Calu3 (cell line): ENCODE data around the gene L1CAM. TPM values are rescaled to one million over a fixed set of nuclear protein-coding genes. Genes with fewer than 3 reads are reported as not detected.

Experiments used
- BruUV-seq: library from RNA; stranded (reverse); fragments of 400-500 nt; replicated peaks from 2 replicates; lab custom pipeline; 2021; lab: Mats Ljungman, UMichigan
- CTCF ChIA-PET: fragments of 300-600 bp; sonication (Branson Sonifier 250); formaldehyde crosslinking; loops from one replicate; lab custom pipeline; 2022; ENCODE audit warnings: antibody characterized with exemption; lab: Charles Lee
- DNase-seq: peaks from one replicate; pipeline ENCODE4 v3.0.0; 2022
- H3K27ac Mint-ChIP-seq: one replicate; pipeline ENCODE4 v1.8.0; 2022; ENCODE audit warnings: mixed read lengths; ENCODE audit not compliant: unreplicated experiment
- H3K27me3 Mint-ChIP-seq: one replicate; pipeline ENCODE4 v1.8.0; 2022; ENCODE audit warnings: mixed read lengths; ENCODE audit not compliant: unreplicated experiment
- H3K36me3 Mint-ChIP-seq: one replicate; pipeline ENCODE4 v1.8.0; 2022; ENCODE audit warnings: mild to moderate bottlenecking, moderate library complexity, mixed read lengths; ENCODE audit not compliant: insufficient read depth, unreplicated experiment
- H3K4me1 Mint-ChIP-seq: one replicate; pipeline ENCODE4 v1.8.0; 2022; ENCODE audit warnings: mild to moderate bottlenecking, low read depth, mixed read lengths; ENCODE audit not compliant: unreplicated experiment
- H3K4me3 Mint-ChIP-seq: one replicate; pipeline ENCODE4 v1.8.0; 2022; ENCODE audit warnings: mild to moderate bottlenecking, low read depth, moderate library complexity, mixed read lengths; ENCODE audit not compliant: unreplicated experiment
- H3K9me3 Mint-ChIP-seq: one replicate; pipeline ENCODE4 v1.8.0; 2022; ENCODE audit warnings: low read depth, mixed read lengths; ENCODE audit not compliant: unreplicated experiment
- intact Hi-C: fragments of 100-400 bp; cut with micrococcal nuclease; formaldehyde crosslinking; loops from one replicate; pipeline ENCODE4 v1.10.0; 2022; ENCODE audit not compliant: unreplicated experiment
- total RNA-seq: library from RNA; stranded (reverse); gene quantifications from 2 replicates; pipeline ENCODE4 v1.2.3, GENCODE V29; 2022
- TF ChIP-seq, protein P1 (sequence below): fragments of 200-600 bp; IDR thresholded peaks from one replicate; pipeline ENCODE4 v1.8.0; 2022; ENCODE audit warnings: antibody characterized with exemption; ENCODE audit not compliant: unreplicated experiment

Gene L1CAM
- total RNA-seq, 1 experiment from 2014 or later = 14.2 TPM

DNA sequence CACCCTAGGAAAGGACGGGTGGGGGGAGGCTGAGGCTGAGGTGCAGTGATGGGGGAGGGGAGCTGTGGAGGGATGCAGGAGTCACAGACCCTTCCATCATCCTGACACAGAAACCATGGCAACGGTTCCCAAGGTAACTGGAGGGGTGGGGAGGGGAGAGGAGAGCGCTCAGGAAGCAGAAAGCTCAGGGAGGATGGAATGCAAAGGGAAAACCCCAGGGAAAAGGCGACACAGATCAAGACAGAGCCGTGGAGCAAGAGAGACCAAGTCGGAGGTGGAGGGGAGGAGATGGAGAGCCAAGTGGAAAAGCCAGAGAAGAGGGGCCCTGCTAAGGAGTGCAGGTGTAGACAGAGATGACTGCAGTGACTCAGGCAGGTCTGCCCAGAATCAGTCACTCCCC lies 14.5 kb downstream of the L1CAM start:
- Mint-ChIP-seq H3K4me3 (no peak overlapping the region), H3K4me1 (no peaks in the 10 kb centered on the region), H3K9me3 (no peaks in the 10 kb centered on the region), H3K27ac (no peak overlapping the region), H3K36me3 (peaks cover 7% of the 10 kb centered on the region), H3K27me3 (no peaks in the 10 kb centered on the region)
- CTCF ChIA-PET = no interaction called here
- DNase-seq = no peak
- intact Hi-C loops = no loop called here
- BruUV-seq = no TSS peak
- TF ChIP-seq, protein P1, sequence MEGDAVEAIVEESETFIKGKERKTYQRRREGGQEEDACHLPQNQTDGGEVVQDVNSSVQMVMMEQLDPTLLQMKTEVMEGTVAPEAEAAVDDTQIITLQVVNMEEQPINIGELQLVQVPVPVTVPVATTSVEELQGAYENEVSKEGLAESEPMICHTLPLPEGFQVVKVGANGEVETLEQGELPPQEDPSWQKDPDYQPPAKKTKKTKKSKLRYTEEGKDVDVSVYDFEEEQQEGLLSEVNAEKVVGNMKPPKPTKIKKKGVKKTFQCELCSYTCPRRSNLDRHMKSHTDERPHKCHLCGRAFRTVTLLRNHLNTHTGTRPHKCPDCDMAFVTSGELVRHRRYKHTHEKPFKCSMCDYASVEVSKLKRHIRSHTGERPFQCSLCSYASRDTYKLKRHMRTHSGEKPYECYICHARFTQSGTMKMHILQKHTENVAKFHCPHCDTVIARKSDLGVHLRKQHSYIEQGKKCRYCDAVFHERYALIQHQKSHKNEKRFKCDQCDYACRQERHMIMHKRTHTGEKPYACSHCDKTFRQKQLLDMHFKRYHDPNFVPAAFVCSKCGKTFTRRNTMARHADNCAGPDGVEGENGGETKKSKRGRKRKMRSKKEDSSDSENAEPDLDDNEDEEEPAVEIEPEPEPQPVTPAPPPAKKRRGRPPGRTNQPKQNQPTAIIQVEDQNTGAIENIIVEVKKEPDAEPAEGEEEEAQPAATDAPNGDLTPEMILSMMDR = no peak

DNA sequence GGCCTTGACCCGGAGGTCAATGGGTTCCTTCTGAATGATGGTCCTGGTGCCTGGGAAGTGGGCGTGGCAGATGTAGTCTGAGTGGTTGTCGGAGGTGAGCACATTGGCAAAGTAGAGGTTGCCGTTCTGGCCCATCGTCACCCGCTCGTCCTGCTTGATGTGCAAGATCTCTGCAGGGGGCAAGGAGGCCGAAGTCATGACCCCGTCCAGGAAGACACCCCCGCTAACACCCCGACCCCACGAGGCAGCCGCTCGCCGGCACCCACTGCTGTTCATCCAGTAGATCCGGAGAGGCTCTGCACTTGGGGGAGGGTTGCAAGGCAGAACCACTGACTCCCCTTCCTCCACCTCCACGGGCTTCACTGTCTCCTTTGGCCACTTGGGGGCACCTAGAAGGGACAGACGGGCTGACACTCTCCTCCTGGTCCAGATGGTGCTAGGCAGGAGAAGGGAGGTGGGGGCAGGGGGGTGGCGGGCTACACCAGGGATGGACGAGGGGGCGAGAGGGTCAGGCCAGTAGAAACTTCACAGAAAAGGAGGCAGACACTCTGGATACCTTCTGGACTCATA lies 15.1 kb downstream of the L1CAM start:
- Mint-ChIP-seq H3K27me3 (no peaks in the 10 kb centered on the region), H3K9me3 (no peaks in the 10 kb centered on the region)
- TF ChIP-seq, protein P1 = no peak

DNA sequence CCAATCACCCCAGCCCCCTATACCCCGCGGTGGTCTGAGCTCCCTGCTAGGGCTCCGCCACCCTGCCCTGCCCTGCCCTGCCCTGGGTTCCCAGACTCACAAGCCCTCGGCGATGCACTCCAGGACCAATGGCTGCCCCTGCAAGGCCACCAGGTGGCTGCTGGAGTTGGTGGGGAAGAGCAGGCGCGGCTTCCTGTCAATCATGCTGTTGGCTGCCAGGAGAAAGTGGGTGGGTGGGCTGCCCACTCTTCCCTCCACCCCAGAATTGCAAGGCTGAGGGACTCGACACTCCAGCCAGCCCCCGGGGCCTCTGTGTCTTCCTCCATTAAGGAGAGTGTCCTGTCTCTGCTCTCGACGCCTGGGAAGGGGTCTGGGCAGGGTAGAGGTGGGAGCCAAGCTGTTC lies 15.7 kb downstream of the L1CAM start:
- H3K27me3 Mint-ChIP-seq = no peaks in the 10 kb centered on the region
- no peaks in the 10 kb centered on the region for H3K9me3 Mint-ChIP-seq
- no peak overlapping the region for H3K27ac Mint-ChIP-seq
- no TSS peak for BruUV-seq
- H3K4me3 Mint-ChIP-seq = no peak overlapping the region
- H3K4me1 Mint-ChIP-seq = no peaks in the 10 kb centered on the region
- peaks cover 9% of the 10 kb centered on the region for H3K36me3 Mint-ChIP-seq
- no peak for DNase-seq
- CTCF ChIA-PET = no interaction called here
- intact Hi-C loops = no loop called here
- TF ChIP-seq, protein P1 = no peak

More for the DNA sequence above, 15.1 kb downstream of the L1CAM start:
- no peak overlapping the region for H3K4me3 Mint-ChIP-seq
- peaks cover 12% of the 10 kb centered on the region for H3K36me3 Mint-ChIP-seq
- no peak overlapping the region for H3K27ac Mint-ChIP-seq
- DNase-seq = no peak
- H3K4me1 Mint-ChIP-seq = no peaks in the 10 kb centered on the region
- CTCF ChIA-PET = no interaction called here
- no TSS peak for BruUV-seq
- intact Hi-C loops = no loop called here

DNA sequence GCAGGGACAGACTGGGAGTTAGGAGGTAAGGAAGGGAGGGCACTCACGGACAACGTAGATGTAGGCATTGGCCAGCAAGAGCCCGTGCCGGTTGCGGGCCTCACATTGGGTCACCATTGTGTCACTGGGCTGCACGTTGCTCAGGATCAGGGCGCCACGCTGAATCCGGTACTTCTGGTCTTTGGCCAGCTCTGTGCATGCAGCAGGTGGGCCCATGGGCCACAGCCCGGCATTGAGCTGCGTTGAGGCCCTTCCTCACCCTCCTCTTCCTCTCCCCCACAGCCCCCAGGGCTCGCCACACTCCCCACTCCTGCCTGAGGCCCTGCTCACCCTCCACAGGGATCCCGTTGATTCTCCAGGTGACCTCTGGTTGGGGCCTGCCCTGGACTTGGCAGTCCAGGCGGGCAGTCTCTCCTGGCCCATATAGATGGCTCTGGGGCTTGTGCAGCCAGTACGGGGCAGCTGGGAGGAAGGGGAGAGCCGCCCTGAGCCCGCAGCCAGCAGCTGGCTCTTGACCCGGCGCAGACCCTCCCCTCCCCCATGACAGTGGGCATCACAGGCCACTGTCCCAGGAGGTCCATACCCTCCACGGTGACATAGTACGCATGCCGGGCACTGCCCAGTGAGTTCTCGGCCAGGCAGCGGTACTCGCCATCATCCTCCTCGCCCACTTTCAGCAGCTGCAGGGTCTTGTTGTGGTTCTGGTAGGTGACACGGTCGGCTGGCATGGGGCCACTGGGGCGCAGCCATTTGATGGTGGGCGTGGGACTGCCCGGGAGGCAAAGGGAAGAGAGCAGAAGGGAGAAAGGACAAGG lies 16.3 kb downstream of the L1CAM start:
- intact Hi-C loops = no loop called here
- H3K4me1 Mint-ChIP-seq = no peaks in the 10 kb centered on the region
- peaks cover 7% of the 10 kb centered on the region for H3K36me3 Mint-ChIP-seq
- no peak overlapping the region for H3K27ac Mint-ChIP-seq
- TF ChIP-seq, protein P1 = no peak
- no TSS peak for BruUV-seq
- CTCF ChIA-PET = no interaction called here
- H3K27me3 Mint-ChIP-seq = no peaks in the 10 kb centered on the region
- DNase-seq = no peak
- no peaks in the 10 kb centered on the region for H3K9me3 Mint-ChIP-seq
- H3K4me3 Mint-ChIP-seq = no peak overlapping the region
